ENCODE results near the gene CARD9. TPM values are rescaled to one million over a fixed set of nuclear protein-coding genes. Genes with fewer than 3 reads are reported as not detected.
A peak's percentile ranks its signal among the peaks of the same experiment; 100 is the strongest.

CARD9 gene
- total and polyA plus RNA-seq, 11 donors, result 0.30 to 7.1 (median 0.77) TPM

GRCh38 chr9:136361754-136362449 is 11.6 kb downstream of the CARD9 start:
- WGBS, 4 donors, result 70 to 86% (median 78%) methylated on average over 24 to 26 of the region's 26 CpGs
- DNase-seq (peak in 2 of 5 donors; percentile 61 to 63), ATAC-seq (peak; percentile 4 to 34 (median 16))
- intact Hi-C loops (cut with DNase I), result loop anchor here in 3 of 10 donors (2.0 kb wide), 2 partner anchors 17 to 19 kb away; no protein-coding TSS in a partner anchor
- Histone ChIP-seq H3K36me3 (peaks cover 0 to 13% (median 2%) of the 10 kb centered on the region in 9 donors), H3K27ac (peak overlapping the region; percentile 19 to 98 (median 92)), H3K27me3 (no peaks in the 10 kb centered on the region), H3K4me3 (peak overlapping the region in 1 of 12 donors; percentile 96), H3K4me1 (peaks cover 3 to 35% (median 22%) of the 10 kb centered on the region in 12 donors), H3K9me3 (no peaks in the 10 kb centered on the region)
- TF ChIP-seq CTCF (IDR thresholded peaks at IDR 0.05), result peak in 1 of 12 donors; percentile 22
- no peak for TF ChIP-seq POLR2A (IDR thresholded peaks at IDR 0.05)

GRCh38 chr9:136361047-136361753 is 12.3 kb downstream of the CARD9 start:
- Histone ChIP-seq H3K4me1 (peaks cover 3 to 36% (median 22%) of the 10 kb centered on the region in 12 donors), H3K36me3 (peaks cover 0 to 20% (median 8%) of the 10 kb centered on the region in 9 donors), H3K27me3 (no peaks in the 10 kb centered on the region), H3K27ac (peak overlapping the region in 11 of 12 donors; percentile 42 to 98 (median 92)), H3K9me3 (no peaks in the 10 kb centered on the region), H3K4me3 (no peak overlapping the region)
- WGBS, 4 donors, result 76 to 88% (median 80%) methylated on average over 38 to 43 of the region's 43 CpGs
- TF ChIP-seq POLR2A (IDR thresholded peaks at IDR 0.05) (no peak), CTCF (IDR thresholded peaks at IDR 0.05) (no peak)
- intact Hi-C loops (cut with DNase I), result no loop called here
- no peak for DNase-seq
- no peak for ATAC-seq

- Histone ChIP-seq H3K27me3 (no peaks in the 10 kb centered on the region), H3K27ac (peak overlapping the region in 1 of 12 donors; percentile 77), H3K4me3 (no peak overlapping the region), H3K36me3 (peaks cover 0 to 25% (median 11%) of the 10 kb centered on the region in 9 donors), H3K9me3 (no peaks in the 10 kb centered on the region), H3K4me1 (peaks cover 3 to 45% (median 26%) of the 10 kb centered on the region in 12 donors)
- WGBS, 4 donors, result 77 to 81% (median 79%) methylated on average over 31 to 38 of the region's 38 CpGs
- TF ChIP-seq POLR2A (IDR thresholded peaks at IDR 0.05), result no peak
- no peak for TF ChIP-seq CTCF (IDR thresholded peaks at IDR 0.05)
- DNase-seq (no peak), ATAC-seq (no peak)
- intact Hi-C loops (cut with DNase I), result no loop called here
Observed at GRCh38 chr9:136359774-136360718, 13.4 kb downstream of the CARD9 start.

All from heart left ventricle (tissue), 16 donors.